HEK293 (cell line): Measurements from ENCODE around the gene TP63.

Experiments
- CTCF ChIA-PET: fragments of 350-600 bp; formaldehyde crosslinking; extraction: SDS; loops from one replicate; lab custom pipeline; 2021; ENCODE audit warnings: antibody characterized with exemption; lab: Yijun Ruan, JAX
- POLR2A ChIA-PET: fragments of 300-600 bp; formaldehyde crosslinking; extraction: SDS; loops from one replicate; lab custom pipeline; 2020; ENCODE audit warnings: antibody characterized with exemption, inconsistent platforms; lab: Yijun Ruan, JAX
- H3K27ac ChIP-seq: fragments of 200-500 bp; sonication (Bioruptor generic); 2 replicates; pipeline ENCODE4 v1.5.1; 2014; ENCODE audit warnings: low read depth, low read length, control low read depth, inconsistent platforms; ENCODE audit errors: extremely low read depth
- H3K36me3 ChIP-seq, 2 experiments: fragments of 200-500 bp in 1 of 2; sonication (Bioruptor generic) in 1 of 2; 1 replicate in 1 of 2; 2 replicates in 1 of 2; pipeline ENCODE4 v1.5.1; 2014 to 2017; ENCODE audit warnings: inconsistent platforms in 2 of 2, low read length in 2 of 2; ENCODE audit not compliant: control insufficient read depth in 2 of 2, insufficient read depth in 1 of 2
- H3K4me1 ChIP-seq: fragments of 200-500 bp; sonication (Bioruptor generic); 2 replicates; pipeline ENCODE4 v1.5.1; 2014; ENCODE audit warnings: mild to moderate bottlenecking, low read length, inconsistent platforms; ENCODE audit not compliant: control insufficient read depth, insufficient read depth
- H3K4me3 ChIP-seq: 2 replicates; pipeline ENCODE4 v1.5.1; 2011; ENCODE audit warnings: low read depth, mild to moderate bottlenecking, control low read depth, low read length, moderate library complexity
- H3K9me3 ChIP-seq: fragments of 200-500 bp; sonication (Bioruptor generic); 2 replicates; pipeline ENCODE4 v1.5.1; 2014; ENCODE audit warnings: low read depth, low read length, inconsistent platforms; ENCODE audit not compliant: control insufficient read depth, insufficient read depth
- BCL6B ChIP-seq: fragments of 450-650 bp; formaldehyde crosslinking; IDR thresholded peaks from 2 replicates; pipeline ENCODE4 v1.5.1; 2017; ENCODE audit warnings: missing biosample characterization, missing genetic modification characterization
- GFI1B ChIP-seq: fragments of 450-650 bp; formaldehyde crosslinking; IDR thresholded peaks from 2 replicates; pipeline ENCODE4 v1.5.1; 2016; ENCODE audit warnings: missing biosample characterization, missing genetic modification characterization
- GLI2 ChIP-seq: fragments of 450-650 bp; formaldehyde crosslinking; IDR thresholded peaks from 2 replicates; pipeline ENCODE4; 2017; ENCODE audit warnings: missing biosample characterization, missing genetic modification characterization, low read depth, borderline replicate concordance
- GLI4 ChIP-seq: fragments of 450-650 bp; formaldehyde crosslinking; IDR thresholded peaks from 2 replicates; pipeline ENCODE4 v1.5.1; 2016; ENCODE audit warnings: missing biosample characterization, missing genetic modification characterization
- GLIS1 ChIP-seq: fragments of 450-650 bp; formaldehyde crosslinking; IDR thresholded peaks from 2 replicates; pipeline ENCODE4 v1.5.1; 2016; ENCODE audit warnings: missing biosample characterization, missing genetic modification characterization
- SCRT1 ChIP-seq: fragments of 450-650 bp; formaldehyde crosslinking; IDR thresholded peaks from 2 replicates; pipeline ENCODE4 v1.5.1; 2016; ENCODE audit warnings: missing biosample characterization, missing genetic modification characterization, borderline replicate concordance
- SCRT2 ChIP-seq: fragments of 450-650 bp; formaldehyde crosslinking; IDR thresholded peaks from 2 replicates; pipeline ENCODE4 v1.5.1; 2016; ENCODE audit warnings: missing biosample characterization, missing genetic modification characterization
- YY1 ChIP-seq: fragments of 450-650 bp; formaldehyde crosslinking; IDR thresholded peaks from 2 replicates; pipeline ENCODE4 v1.5.1; 2018; ENCODE audit warnings: missing biosample characterization, missing genetic modification characterization
- ZBTB17 ChIP-seq: fragments of 450-650 bp; formaldehyde crosslinking; IDR thresholded peaks from 2 replicates; pipeline ENCODE4 v1.5.1; 2016; ENCODE audit warnings: missing biosample characterization, missing genetic modification characterization
- ZBTB49 ChIP-seq: fragments of 450-650 bp; formaldehyde crosslinking; IDR thresholded peaks from 2 replicates; pipeline ENCODE4 v1.5.1; 2016; ENCODE audit warnings: missing biosample characterization, missing genetic modification characterization, low read depth
- ZNF146 ChIP-seq: fragments of 450-650 bp; formaldehyde crosslinking; IDR thresholded peaks from 2 replicates; pipeline ENCODE4 v1.5.1; 2016; ENCODE audit warnings: missing biosample characterization, missing genetic modification characterization
- ZNF155 ChIP-seq: fragments of 450-650 bp; formaldehyde crosslinking; IDR thresholded peaks from 2 replicates; pipeline ENCODE4 v1.5.1; 2016; ENCODE audit warnings: missing biosample characterization, missing genetic modification characterization
- ZNF175 ChIP-seq: fragments of 450-650 bp; formaldehyde crosslinking; IDR thresholded peaks from 2 replicates; pipeline ENCODE4 v1.5.1; 2016; ENCODE audit warnings: missing biosample characterization, missing genetic modification characterization
- ZNF223 ChIP-seq: fragments of 450-650 bp; formaldehyde crosslinking; IDR thresholded peaks from 2 replicates; pipeline ENCODE4 v1.5.1; 2016; ENCODE audit warnings: missing biosample characterization, missing genetic modification characterization
- ZNF513 ChIP-seq: fragments of 450-650 bp; IDR thresholded peaks from 2 replicates; pipeline ENCODE4 v1.5.1; 2018; ENCODE audit warnings: missing biosample characterization, missing genetic modification characterization
- ZNF544 ChIP-seq: fragments of 450-650 bp; formaldehyde crosslinking; IDR thresholded peaks from 2 replicates; pipeline ENCODE4 v1.5.0; 2017; ENCODE audit warnings: missing biosample characterization, missing genetic modification characterization
- ZNF621 ChIP-seq: fragments of 450-650 bp; formaldehyde crosslinking; IDR thresholded peaks from 2 replicates; pipeline ENCODE4 v1.5.1; 2017; ENCODE audit warnings: missing biosample characterization, missing genetic modification characterization
- ZNF707 ChIP-seq: fragments of 450-650 bp; formaldehyde crosslinking; IDR thresholded peaks from 2 replicates; pipeline ENCODE4 v1.5.1; 2016; ENCODE audit warnings: missing biosample characterization, missing genetic modification characterization
- ZNF785 ChIP-seq: fragments of 450-650 bp; formaldehyde crosslinking; IDR thresholded peaks from 2 replicates; pipeline ENCODE4 v1.5.1; 2016; ENCODE audit warnings: missing biosample characterization, missing genetic modification characterization
- ZNF837 ChIP-seq: fragments of 450-650 bp; formaldehyde crosslinking; IDR thresholded peaks from 2 replicates; pipeline ENCODE4 v1.5.1; 2016; ENCODE audit warnings: missing biosample characterization, missing genetic modification characterization
- ZXDB ChIP-seq: fragments of 450-650 bp; formaldehyde crosslinking; IDR thresholded peaks from 2 replicates; pipeline ENCODE4 v1.5.1; 2016; ENCODE audit warnings: missing biosample characterization, missing genetic modification characterization
- TF ChIP-seq, protein P1 (sequence below): fragments of 450-650 bp; formaldehyde crosslinking; IDR thresholded peaks from 2 replicates; pipeline ENCODE4 v1.5.1; 2016; ENCODE audit warnings: missing biosample characterization, missing genetic modification characterization
- TF ChIP-seq, protein P2 (sequence below): fragments of 450-650 bp; formaldehyde crosslinking; conservative IDR thresholded peaks from 2 replicates; pipeline ENCODE4 v1.5.1; 2016; ENCODE audit warnings: low read depth, missing biosample characterization, missing genetic modification characterization
- TF ChIP-seq, protein P3 (sequence below): fragments of 450-650 bp; formaldehyde crosslinking; IDR thresholded peaks from 2 replicates; pipeline ENCODE4 v1.5.1; 2017; ENCODE audit warnings: missing biosample characterization, missing genetic modification characterization

Gene TP63

GRCh38 chr3:189582179-189582578 is 49.0 kb upstream of the TP63 start (continued):
- TF ChIP-seq, protein P1, sequence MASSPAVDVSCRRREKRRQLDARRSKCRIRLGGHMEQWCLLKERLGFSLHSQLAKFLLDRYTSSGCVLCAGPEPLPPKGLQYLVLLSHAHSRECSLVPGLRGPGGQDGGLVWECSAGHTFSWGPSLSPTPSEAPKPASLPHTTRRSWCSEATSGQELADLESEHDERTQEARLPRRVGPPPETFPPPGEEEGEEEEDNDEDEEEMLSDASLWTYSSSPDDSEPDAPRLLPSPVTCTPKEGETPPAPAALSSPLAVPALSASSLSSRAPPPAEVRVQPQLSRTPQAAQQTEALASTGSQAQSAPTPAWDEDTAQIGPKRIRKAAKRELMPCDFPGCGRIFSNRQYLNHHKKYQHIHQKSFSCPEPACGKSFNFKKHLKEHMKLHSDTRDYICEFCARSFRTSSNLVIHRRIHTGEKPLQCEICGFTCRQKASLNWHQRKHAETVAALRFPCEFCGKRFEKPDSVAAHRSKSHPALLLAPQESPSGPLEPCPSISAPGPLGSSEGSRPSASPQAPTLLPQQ (tag by site-specific recombination): no peak
- no peak for TF ChIP-seq ZNF155 (tag by site-specific recombination)
- no peak for TF ChIP-seq ZNF513
- TF ChIP-seq, protein P2, sequence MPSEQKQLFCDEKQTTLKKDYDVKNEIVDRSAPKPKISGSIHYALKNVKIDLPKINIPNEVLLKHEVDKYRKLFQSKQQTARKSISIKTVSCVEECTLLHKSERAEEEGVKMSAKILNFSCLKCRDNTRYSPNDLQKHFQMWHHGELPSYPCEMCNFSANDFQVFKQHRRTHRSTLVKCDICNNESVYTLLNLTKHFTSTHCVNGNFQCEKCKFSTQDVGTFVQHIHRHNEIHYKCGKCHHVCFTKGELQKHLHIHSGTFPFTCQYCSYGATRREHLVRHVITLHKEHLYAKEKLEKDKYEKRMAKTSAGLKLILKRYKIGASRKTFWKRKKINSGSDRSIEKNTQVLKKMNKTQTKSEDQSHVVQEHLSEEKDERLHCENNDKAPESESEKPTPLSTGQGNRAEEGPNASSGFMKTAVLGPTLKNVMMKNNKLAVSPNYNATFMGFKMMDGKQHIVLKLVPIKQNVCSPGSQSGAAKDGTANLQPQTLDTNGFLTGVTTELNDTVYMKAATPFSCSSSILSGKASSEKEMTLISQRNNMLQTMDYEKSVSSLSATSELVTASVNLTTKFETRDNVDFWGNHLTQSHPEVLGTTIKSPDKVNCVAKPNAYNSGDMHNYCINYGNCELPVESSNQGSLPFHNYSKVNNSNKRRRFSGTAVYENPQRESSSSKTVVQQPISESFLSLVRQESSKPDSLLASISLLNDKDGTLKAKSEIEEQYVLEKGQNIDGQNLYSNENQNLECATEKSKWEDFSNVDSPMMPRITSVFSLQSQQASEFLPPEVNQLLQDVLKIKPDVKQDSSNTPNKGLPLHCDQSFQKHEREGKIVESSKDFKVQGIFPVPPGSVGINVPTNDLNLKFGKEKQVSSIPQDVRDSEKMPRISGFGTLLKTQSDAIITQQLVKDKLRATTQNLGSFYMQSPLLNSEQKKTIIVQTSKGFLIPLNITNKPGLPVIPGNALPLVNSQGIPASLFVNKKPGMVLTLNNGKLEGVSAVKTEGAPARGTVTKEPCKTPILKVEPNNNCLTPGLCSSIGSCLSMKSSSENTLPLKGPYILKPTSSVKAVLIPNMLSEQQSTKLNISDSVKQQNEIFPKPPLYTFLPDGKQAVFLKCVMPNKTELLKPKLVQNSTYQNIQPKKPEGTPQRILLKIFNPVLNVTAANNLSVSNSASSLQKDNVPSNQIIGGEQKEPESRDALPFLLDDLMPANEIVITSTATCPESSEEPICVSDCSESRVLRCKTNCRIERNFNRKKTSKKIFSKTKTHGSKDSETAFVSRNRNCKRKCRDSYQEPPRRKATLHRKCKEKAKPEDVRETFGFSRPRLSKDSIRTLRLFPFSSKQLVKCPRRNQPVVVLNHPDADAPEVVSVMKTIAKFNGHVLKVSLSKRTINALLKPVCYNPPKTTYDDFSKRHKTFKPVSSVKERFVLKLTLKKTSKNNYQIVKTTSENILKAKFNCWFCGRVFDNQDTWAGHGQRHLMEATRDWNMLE (tag by site-specific recombination): no peak
- TF ChIP-seq, protein P3, sequence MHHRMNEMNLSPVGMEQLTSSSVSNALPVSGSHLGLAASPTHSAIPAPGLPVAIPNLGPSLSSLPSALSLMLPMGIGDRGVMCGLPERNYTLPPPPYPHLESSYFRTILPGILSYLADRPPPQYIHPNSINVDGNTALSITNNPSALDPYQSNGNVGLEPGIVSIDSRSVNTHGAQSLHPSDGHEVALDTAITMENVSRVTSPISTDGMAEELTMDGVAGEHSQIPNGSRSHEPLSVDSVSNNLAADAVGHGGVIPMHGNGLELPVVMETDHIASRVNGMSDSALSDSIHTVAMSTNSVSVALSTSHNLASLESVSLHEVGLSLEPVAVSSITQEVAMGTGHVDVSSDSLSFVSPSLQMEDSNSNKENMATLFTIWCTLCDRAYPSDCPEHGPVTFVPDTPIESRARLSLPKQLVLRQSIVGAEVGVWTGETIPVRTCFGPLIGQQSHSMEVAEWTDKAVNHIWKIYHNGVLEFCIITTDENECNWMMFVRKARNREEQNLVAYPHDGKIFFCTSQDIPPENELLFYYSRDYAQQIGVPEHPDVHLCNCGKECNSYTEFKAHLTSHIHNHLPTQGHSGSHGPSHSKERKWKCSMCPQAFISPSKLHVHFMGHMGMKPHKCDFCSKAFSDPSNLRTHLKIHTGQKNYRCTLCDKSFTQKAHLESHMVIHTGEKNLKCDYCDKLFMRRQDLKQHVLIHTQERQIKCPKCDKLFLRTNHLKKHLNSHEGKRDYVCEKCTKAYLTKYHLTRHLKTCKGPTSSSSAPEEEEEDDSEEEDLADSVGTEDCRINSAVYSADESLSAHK (tag by site-specific recombination): no peak
- TF ChIP-seq ZNF146 (tag by site-specific recombination): no peak
- TF ChIP-seq ZNF785 (tag by site-specific recombination): no peak
- TF ChIP-seq ZNF707 (tag by site-specific recombination): no peak

- Histone ChIP-seq H3K36me3 (no peaks in the 10 kb centered on the region), H3K4me1 (no peaks in the 10 kb centered on the region), H3K4me3 (no peak overlapping the region), H3K9me3 (no peaks in the 10 kb centered on the region), H3K27ac (no peak overlapping the region)
- TF ChIP-seq GFI1B (tag by site-specific recombination) (no peak), ZNF175 (tag by site-specific recombination) (no peak), GLIS1 (tag by site-specific recombination) (no peak), YY1 (no peak), SCRT1 (no peak), GLI2 (no peak), ZXDB (tag by site-specific recombination) (no peak), SCRT2 (tag by site-specific recombination) (no peak), ZBTB17 (tag by site-specific recombination) (no peak), ZBTB49 (tag by site-specific recombination) (no peak), ZNF621 (tag by site-specific recombination) (no peak), ZNF155 (tag by site-specific recombination) (no peak), ZNF837 (no peak), ZNF223 (no peak), BCL6B (no peak), GLI4 (tag by site-specific recombination) (no peak), ZNF544 (tag by site-specific recombination) (no peak)
- ChIA-PET CTCF (interaction anchor here (1.1 kb wide), 1 partner anchor 312 kb away, joined by 3 read pairs; no protein-coding TSS in a partner anchor), POLR2A (no interaction called here)
Measured at GRCh38 chr3:189584645-189585044, 46.5 kb upstream of the TP63 start.
